Fibroblast of the aortic adventitia (primary cell): ENCODE data around the gene NLRP9. TPM values are rescaled to one million over a fixed set of nuclear protein-coding genes. Genes with fewer than 3 reads are reported as not detected.
"Not testable (repeated sequence)": the region's sequence is repeated elsewhere in the genome, so short reads cannot be mapped to it uniquely, and the experiment has no call there.

Experiments
- DNase-seq: peaks from one replicate; pipeline ENCODE4 v3.0.0-alpha.2; 2010; ENCODE audit warnings: low read depth
- H3K4me3 ChIP-seq: 2 replicates; pipeline ENCODE4 v1.5.1; 2011; ENCODE audit warnings: low read depth, mild to moderate bottlenecking, control low read depth, low read length, moderate library complexity
- total RNA-seq: library from RNA; depleted of rRNA; stranded (reverse); fragments of >200 nt; gene quantifications from 2 replicates; pipeline ENCODE4 v1.2.3, GENCODE V29; 2012; ENCODE audit warnings: low replicate concordance
- TF ChIP-seq, protein P1 (sequence below): IDR thresholded peaks from 2 replicates; pipeline ENCODE4 v1.5.1; 2011; ENCODE audit warnings: mild to moderate bottlenecking, low read length, control low read depth, inconsistent platforms; ENCODE audit not compliant: insufficient read depth

The NLRP9 gene
- total RNA-seq, 1 donor = not detected

DNA sequence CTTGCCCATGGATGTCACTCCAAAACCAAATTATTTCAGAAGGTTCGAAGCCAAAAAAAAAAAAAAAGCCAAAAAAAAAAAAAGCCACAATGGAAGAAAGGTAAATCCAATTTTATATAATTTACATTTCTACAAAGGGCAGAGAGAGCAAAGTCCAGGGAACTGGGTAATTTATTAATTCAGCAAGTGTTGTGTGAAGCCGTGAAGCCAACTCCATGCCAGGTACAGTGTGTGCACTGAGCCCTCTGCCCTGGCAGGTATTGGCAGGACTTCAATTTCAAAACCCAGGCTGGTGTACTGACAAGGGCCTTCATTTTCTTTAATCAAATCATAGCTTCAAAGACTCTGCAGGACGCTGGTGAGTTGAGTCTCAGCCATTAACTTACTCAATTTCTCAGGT, 15.2 kb upstream of the NLRP9 start:
- no peak for DNase-seq
- TF ChIP-seq, protein P1, sequence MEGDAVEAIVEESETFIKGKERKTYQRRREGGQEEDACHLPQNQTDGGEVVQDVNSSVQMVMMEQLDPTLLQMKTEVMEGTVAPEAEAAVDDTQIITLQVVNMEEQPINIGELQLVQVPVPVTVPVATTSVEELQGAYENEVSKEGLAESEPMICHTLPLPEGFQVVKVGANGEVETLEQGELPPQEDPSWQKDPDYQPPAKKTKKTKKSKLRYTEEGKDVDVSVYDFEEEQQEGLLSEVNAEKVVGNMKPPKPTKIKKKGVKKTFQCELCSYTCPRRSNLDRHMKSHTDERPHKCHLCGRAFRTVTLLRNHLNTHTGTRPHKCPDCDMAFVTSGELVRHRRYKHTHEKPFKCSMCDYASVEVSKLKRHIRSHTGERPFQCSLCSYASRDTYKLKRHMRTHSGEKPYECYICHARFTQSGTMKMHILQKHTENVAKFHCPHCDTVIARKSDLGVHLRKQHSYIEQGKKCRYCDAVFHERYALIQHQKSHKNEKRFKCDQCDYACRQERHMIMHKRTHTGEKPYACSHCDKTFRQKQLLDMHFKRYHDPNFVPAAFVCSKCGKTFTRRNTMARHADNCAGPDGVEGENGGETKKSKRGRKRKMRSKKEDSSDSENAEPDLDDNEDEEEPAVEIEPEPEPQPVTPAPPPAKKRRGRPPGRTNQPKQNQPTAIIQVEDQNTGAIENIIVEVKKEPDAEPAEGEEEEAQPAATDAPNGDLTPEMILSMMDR = no peak
- no peak overlapping the region for H3K4me3 ChIP-seq

DNA sequence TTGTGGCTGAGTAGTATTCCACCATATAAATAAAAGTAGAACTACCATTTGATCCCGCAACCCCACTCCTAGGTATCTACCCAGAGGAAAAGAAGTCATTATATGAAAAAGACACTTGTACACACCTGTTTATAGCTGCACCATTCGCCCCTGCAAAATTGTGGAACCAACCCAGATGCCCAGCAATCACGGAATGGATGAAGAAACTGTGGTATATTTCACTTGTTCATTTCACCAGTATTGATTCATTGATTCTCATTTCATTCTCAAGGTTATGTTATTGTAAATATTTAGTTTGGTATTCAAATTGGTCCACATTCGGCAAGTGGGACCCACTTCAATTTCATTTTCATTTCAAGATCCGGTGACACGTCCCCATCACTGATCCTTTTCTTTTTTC, 12.5 kb upstream of the NLRP9 start:
- TF ChIP-seq, protein P1 = no peak
- DNase-seq = no peak
- no peak overlapping the region for H3K4me3 ChIP-seq

DNA sequence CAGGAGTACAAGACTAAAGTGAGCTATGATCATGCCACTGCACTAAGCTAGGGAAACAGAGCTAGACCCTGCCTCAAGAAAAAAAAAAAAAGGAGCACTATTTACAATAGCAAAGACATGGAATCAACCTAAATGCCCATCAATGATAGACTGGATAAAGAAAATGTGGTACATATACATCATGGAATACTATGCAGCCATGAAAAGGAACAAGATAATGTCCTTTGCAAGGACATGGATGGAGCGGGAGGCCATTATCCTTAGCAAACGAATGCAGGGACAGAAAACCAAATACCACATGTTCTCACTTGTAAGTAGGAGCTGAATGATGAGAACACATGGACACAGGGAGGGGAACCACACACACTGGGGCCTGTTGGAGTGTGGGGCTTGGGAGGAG, 7.8 kb downstream of the NLRP9 start:
- not testable (repeated sequence) for DNase-seq, H3K4me3 ChIP-seq

DNA sequence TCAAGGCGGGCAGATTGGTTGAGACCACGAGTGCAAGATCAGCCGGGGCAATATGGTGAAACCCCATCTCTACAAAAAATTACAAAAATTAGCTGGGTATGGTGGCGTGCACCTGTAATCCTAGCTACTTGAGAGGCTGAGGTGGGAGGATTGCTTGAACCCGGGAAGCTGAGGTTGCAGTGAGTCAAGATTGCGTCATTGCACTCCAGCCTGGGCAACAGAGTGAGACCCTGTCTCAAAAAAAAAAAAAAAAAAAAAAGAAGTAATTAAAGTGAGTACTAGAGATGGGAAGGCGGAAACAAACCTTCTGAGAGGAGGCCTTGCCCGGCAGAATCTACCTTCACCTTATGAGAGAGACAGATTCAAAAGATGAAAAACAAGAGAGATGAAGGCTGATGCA, 14.7 kb downstream of the NLRP9 start:
- DNase-seq = no peak
- TF ChIP-seq, protein P1 = no peak

DNA sequence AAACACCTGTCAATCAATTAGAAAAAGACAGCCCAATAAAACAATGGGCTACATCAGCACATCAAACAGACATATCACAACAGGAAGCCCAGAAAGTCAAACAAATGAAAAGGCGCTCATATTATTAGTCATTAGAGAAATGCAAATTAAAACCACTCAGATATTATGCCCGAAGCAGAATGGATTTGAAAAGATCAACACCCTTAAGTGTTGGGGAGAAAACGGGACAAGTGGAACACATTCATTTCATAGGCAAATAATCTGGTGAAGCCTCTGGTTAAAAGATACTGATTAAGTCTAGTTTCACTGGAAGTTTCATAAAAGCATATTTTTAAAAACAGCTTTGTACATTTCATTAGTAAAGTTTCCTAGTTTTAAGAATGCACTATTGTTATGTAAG, 17.4 kb downstream of the NLRP9 start:
- H3K4me3 ChIP-seq = no peak overlapping the region
- DNase-seq = no peak
- TF ChIP-seq, protein P1 = no peak

More for the DNA sequence above, 14.7 kb downstream of the NLRP9 start:
- H3K4me3 ChIP-seq = no peak overlapping the region

DNA sequence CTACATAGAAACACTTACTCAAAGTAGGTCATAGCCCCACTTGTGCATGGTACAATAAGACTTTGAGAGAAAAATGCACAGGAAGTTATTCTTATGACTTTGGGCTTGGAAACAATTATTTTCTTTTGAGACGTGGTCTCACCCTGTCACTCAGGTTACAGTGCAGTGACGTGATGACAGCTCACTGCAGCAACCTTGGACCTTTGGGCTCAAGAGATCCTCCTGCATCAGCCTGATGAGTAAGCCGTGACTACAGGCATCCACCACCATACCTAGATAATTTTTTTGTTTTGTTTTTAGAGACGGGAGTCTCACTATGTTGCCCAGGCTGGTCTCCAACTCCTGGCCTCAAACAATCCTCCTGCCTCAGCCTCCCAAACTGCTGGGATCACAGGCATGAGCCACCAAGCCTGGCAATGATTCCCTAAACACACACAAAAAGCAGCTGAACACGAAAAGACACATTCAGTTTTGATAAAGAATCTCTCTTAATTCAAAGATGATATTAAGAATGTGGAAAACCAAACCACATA, 17.9 kb downstream of the NLRP9 start:
- no peak overlapping the region for H3K4me3 ChIP-seq
- no peak for DNase-seq
- TF ChIP-seq, protein P1 = no peak

DNA sequence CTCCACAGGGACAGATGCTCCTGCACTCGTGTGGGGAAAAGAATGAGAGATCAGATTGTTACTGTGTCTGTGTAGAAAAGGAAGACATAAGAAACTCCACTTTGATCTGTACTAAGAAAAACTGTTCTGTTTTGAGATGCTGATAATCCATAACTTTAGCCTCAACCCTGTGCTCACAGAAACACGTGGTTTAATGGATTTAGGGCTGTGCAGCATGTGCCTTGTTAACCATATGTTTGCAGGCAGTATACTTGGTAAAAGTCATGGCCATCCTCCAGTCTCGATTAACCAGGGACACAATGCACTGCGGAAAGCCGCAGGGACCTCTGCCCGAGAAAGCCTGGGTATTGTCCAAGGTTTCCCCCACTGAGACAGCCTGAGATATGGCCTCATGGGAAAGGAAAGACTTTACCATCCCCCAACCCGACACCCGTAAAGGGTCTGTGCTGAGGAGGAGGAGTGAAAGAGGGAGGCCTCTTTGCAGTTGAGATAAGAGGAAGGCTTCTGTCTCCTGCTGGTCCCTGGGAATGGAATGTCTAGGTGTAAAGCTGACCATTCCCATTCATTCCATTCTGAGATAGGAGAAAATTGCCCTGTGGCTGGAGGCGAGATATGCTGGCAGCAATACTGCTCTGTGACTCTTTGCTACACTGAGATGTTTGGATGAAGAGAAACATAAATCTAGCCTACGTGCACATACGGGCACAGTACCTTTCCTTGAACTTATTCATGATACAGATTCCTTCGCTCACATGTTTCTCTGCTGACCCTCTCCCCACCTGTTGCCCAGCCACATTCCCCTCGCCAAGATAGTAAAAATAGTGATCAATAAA, 20.1 kb downstream of the NLRP9 start:
- H3K4me3 ChIP-seq, DNase-seq: not testable (repeated sequence)

DNA sequence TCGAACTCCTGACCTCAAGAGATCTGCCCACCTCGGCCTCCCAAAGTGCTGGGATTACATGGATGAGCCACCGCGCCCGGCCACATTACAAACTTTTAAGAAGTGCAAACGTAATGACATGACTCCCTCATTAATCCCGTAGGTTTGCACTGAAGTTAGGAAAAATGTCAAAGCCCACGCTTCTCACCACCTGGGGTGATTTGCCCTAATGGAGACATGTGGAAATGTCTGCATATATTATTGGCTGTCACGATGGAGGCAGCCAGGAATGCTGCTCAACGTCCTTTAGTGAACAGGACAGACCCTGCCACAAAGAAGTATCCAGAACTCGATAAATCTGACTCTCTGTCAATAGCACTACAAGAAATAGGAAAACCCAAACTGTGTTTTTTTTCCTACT, 21.0 kb downstream of the NLRP9 start:
- no peak overlapping the region for H3K4me3 ChIP-seq
- TF ChIP-seq, protein P1 = no peak
- no peak for DNase-seq
